HG02943 (cell line): Measurements from ENCODE around the gene TMEM256.

ENCODE experiments used
- ATAC-seq: cut with Tn5 transposase; IDR thresholded peaks from one replicate; pipeline ENCODE4 v1.9.1; 2021; ENCODE audit warnings: mild to moderate bottlenecking, low read depth, moderate library complexity; ENCODE audit not compliant: unreplicated experiment

TMEM256 gene

DNA sequence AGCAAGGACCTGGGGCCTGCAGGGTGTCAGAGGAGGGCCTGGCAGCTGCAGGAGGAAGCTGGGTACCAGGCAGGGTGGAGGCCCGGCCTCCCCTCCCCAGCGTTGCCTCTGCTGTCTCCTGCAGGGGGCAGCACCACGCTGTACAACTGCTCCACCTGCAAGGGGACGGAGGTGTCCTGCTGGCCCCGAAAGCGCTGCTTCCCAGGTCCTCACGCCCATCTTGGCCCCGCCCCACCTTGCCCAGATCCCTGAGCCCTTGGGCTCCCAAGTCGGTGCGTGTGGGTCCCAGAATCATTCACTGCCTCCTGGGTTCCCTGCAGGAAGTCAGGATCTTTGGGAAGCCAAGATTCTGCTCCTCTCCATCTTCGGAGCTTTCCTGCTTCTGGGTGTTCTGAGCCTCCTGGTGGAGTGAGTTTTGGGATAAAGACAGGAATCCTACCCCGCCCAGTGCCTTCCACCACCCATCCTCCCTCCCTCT, 47.8 kb downstream of the TMEM256 start:
- ATAC-seq = no peak

DNA sequence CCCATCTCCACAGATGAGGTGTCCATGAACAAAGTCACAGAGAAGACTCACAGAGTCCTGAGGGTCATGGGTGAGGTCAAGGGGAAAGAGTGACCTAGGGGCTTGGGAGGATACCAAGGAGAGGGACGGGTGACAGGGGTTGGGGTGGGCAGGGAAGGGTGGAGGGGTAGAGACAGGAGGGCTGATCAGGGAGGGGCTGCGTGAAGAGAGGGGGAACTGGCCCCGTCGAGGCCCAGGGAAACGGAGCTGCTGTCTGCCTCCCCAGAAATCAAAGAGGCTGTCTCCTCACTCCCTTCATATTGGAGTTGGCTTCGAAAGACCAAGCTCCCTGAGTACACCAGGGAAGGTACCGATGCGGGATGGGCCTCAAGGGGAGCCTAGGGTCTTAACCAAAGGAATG, 48.3 kb downstream of the TMEM256 start:
- ATAC-seq = no peak

DNA sequence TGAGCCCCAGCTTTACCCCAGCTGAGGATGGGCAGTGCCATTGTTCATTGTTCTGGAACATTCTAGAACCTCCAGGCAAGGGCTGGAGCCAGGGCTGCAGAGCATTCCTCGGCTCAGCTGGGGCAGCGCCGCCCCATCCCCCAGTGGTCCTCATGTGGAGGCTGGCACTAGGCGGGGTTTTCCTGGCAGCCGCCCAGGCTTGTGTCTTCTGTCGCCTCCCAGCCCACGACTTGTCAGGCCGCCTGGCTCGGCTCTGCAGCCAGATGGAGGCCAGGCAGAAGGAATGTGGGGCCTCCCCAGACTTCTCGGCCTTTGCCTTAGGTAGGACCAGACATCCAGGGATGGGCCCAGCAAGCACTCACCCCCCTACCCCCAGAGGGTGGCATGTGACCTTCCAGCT, 48.8 kb downstream of the TMEM256 start, which contains the start of gene TMEM95:
TMEM95 (plus strand) TSS at position 104 of the 400 bp plus-strand sequence; CDS start at position 153, 49 bp downstream.
- ATAC-seq = no peak

DNA sequence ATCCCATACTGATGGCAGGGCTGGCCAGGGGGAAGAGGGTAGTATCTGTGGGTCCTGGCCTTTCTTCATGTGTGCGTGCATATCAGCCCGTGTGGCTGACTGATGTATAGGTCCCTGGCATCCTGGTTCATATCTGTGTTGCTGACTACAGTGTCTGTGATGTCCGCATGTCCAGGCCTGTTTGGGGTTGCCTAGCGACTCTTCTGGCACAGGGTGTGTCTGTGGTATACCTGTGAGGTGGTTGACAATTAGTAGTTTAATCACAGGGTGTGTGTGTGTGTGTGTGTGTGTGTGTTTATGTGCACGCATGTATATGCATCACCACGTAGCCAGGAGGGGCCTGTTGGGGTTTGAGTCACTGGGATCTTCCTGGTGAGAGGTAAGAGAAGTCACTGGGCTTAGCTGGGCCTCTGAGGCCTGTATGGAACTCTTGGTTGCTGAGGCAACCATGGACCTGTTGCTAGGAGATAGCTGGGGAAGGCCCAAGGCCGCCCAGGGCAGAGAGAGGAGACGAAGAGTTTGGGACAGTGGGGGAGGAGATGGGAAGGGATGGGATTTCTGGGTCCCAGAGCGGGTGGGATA, 49.5 kb downstream of the TMEM256 start:
- ATAC-seq = no peak
